Neural progenitor cell (in vitro differentiated cells): Measurements from ENCODE around the gene WNT3A. TPM values are rescaled to one million over a fixed set of nuclear protein-coding genes. Genes with fewer than 3 reads are reported as not detected.
A peak's percentile ranks its signal among the peaks of the same experiment; 100 is the strongest.

Experiments used
- DNase-seq: peaks from one replicate; pipeline ENCODE4 v3.0.0-alpha.2; 2016; ENCODE audit warnings: low spot score
- H2AFZ ChIP-seq: fragments of 200-600 bp; sonication (generic); replicated peaks from 2 replicates; pipeline ENCODE4 v1.6.1; 2016; ENCODE audit warnings: antibody characterized with exemption
- H3F3A ChIP-seq: fragments of 200-600 bp; sonication (generic); 2 replicates; pipeline ENCODE4 v1.6.1; 2016; ENCODE audit warnings: antibody characterized with exemption, low read depth
- H3K27ac ChIP-seq: fragments of 200-600 bp; sonication (generic); 2 replicates; pipeline ENCODE4 v1.5.1; 2016; ENCODE audit warnings: mild to moderate bottlenecking
- H3K27me3 ChIP-seq: fragments of 200-600 bp; sonication (generic); 2 replicates; pipeline ENCODE4 v1.6.1; 2016; ENCODE audit warnings: mild to moderate bottlenecking, moderate library complexity
- H3K36me3 ChIP-seq: fragments of 200-600 bp; sonication (generic); 2 replicates; pipeline ENCODE4 v1.5.1; 2016
- H3K4me1 ChIP-seq: fragments of 200-600 bp; sonication (generic); 2 replicates; pipeline ENCODE4 v1.6.1; 2016; ENCODE audit warnings: mixed run types
- H3K4me2 ChIP-seq: fragments of 200-600 bp; sonication (generic); 2 replicates; pipeline ENCODE4 v1.6.1; 2016
- H3K4me3 ChIP-seq: fragments of 200-600 bp; sonication (generic); 2 replicates; pipeline ENCODE4 v1.5.1; 2016
- H3K79me2 ChIP-seq: fragments of 200-600 bp; sonication (generic); 2 replicates; pipeline ENCODE4 v1.6.1; 2016; ENCODE audit warnings: low read depth
- H3K9ac ChIP-seq: fragments of 200-600 bp; sonication (generic); 2 replicates; pipeline ENCODE4 v1.6.1; 2016
- H3K9me3 ChIP-seq: fragments of 200-600 bp; sonication (generic); 2 replicates; pipeline ENCODE4 v1.5.1; 2016; ENCODE audit warnings: low read depth
- H4K20me1 ChIP-seq: fragments of 200-600 bp; sonication (generic); 2 replicates; pipeline ENCODE4 v1.6.1; 2016; ENCODE audit warnings: low read depth
- H3K27ac Mint-ChIP-seq: 3 replicates; pipeline ENCODE4 v1.8.0; 2021; ENCODE audit warnings: mixed read lengths
- H3K27me3 Mint-ChIP-seq: 2 replicates; pipeline ENCODE4 v1.8.0; 2022; ENCODE audit warnings: low read depth, mild to moderate bottlenecking, inconsistent platforms, moderate library complexity, mixed read lengths; ENCODE audit not compliant: insufficient read depth
- H3K36me3 Mint-ChIP-seq: 3 replicates; pipeline ENCODE4 v1.8.0; 2021; ENCODE audit warnings: mixed read lengths
- H3K4me1 Mint-ChIP-seq: 3 replicates; pipeline ENCODE4 v1.8.0; 2021; ENCODE audit warnings: mixed read lengths
- H3K4me3 Mint-ChIP-seq: 3 replicates; pipeline ENCODE4 v1.8.0; 2021; ENCODE audit warnings: mild to moderate bottlenecking, moderate library complexity, mixed read lengths
- H3K9me3 Mint-ChIP-seq: 3 replicates; pipeline ENCODE4 v1.8.0; 2020; ENCODE audit warnings: mixed read lengths
- CTCF ChIP-seq: fragments of 200-600 bp; sonication (generic); IDR thresholded peaks from 2 replicates; pipeline ENCODE4 v1.5.1; 2017; ENCODE audit warnings: antibody characterized with exemption, mild to moderate bottlenecking
- EZH2 ChIP-seq: fragments of 200-600 bp; sonication (generic); IDR thresholded peaks from 2 replicates; pipeline ENCODE4 v1.6.1; 2017; ENCODE audit warnings: antibody characterized with exemption, mild to moderate bottlenecking, moderate library complexity
- EZH2phosphoT487 ChIP-seq: fragments of 200-600 bp; sonication (generic); IDR thresholded peaks from 2 replicates; pipeline ENCODE4 v1.6.1; 2017; ENCODE audit warnings: antibody characterized with exemption
- total RNA-seq: library from RNA; depleted of rRNA; stranded (reverse); fragments of >200 nt; gene quantifications from 2 replicates; pipeline ENCODE4 v1.2.3, GENCODE V29; 2015; ENCODE audit warnings: low replicate concordance

WNT3A gene
- total RNA-seq, 1 donor from 2014 or later: not detected

- no peaks in the 10 kb centered on the region for H3K4me1 ChIP-seq
- Mint-ChIP-seq H3K27ac (no peak overlapping the region), H3K4me3 (no peak overlapping the region), H3K4me1 (peaks cover 35% of the 10 kb centered on the region), H3K27me3 (peaks cover 24% of the 10 kb centered on the region), H3K9me3 (peaks cover 7% of the 10 kb centered on the region), H3K36me3 (peaks cover 19% of the 10 kb centered on the region)
- DNase-seq: no peak
- no peak overlapping the region for H2AFZ ChIP-seq
- H3K9me3 ChIP-seq: no peaks in the 10 kb centered on the region
- TF ChIP-seq CTCF (no peak), EZH2 (no peak), EZH2phosphoT487 (no peak)
- no peak overlapping the region for H3K4me2 ChIP-seq
- no peaks in the 10 kb centered on the region for H3K79me2 ChIP-seq
- H3K27me3 ChIP-seq: peaks cover 80% of the 10 kb centered on the region
- H4K20me1 ChIP-seq: no peaks in the 10 kb centered on the region
- H3K9ac ChIP-seq: no peak overlapping the region
- no peak overlapping the region for H3K27ac ChIP-seq
- no peak overlapping the region for H3K4me3 ChIP-seq
- no peaks in the 10 kb centered on the region for H3K36me3 ChIP-seq
- H3F3A ChIP-seq: no peaks in the 10 kb centered on the region
Measured at GRCh38 chr1:228047183-228047466, 40.3 kb downstream of the WNT3A start.

- DNase-seq: no peak
- Mint-ChIP-seq H3K36me3 (peaks cover 27% of the 10 kb centered on the region), H3K4me3 (no peak overlapping the region), H3K9me3 (peaks cover 7% of the 10 kb centered on the region), H3K4me1 (peaks cover 35% of the 10 kb centered on the region), H3K27ac (no peak overlapping the region), H3K27me3 (peaks cover 24% of the 10 kb centered on the region)
- H3F3A ChIP-seq: no peaks in the 10 kb centered on the region
- peaks cover 80% of the 10 kb centered on the region for H3K27me3 ChIP-seq
- H3K79me2 ChIP-seq: no peaks in the 10 kb centered on the region
- no peaks in the 10 kb centered on the region for H3K9me3 ChIP-seq
- TF ChIP-seq CTCF: no peak
- no peak for TF ChIP-seq EZH2
- no peak overlapping the region for H3K4me3 ChIP-seq
- H3K9ac ChIP-seq: no peak overlapping the region
- no peaks in the 10 kb centered on the region for H4K20me1 ChIP-seq
- no peaks in the 10 kb centered on the region for H3K4me1 ChIP-seq
- no peak overlapping the region for H3K4me2 ChIP-seq
- no peaks in the 10 kb centered on the region for H3K36me3 ChIP-seq
- H3K27ac ChIP-seq: no peak overlapping the region
- no peak overlapping the region for H2AFZ ChIP-seq
Measured at GRCh38 chr1:228048120-228048519, 41.3 kb downstream of the WNT3A start.

GRCh38 chr1:228048659-228049298 lies 42.0 kb downstream of the WNT3A start:
- H3K9me3 Mint-ChIP-seq: peaks cover 11% of the 10 kb centered on the region
- Histone ChIP-seq H3K4me3 (no peak overlapping the region), H2AFZ (no peak overlapping the region), H3K4me2 (no peak overlapping the region), H3K27me3 (peaks cover 80% of the 10 kb centered on the region), H3K36me3 (no peaks in the 10 kb centered on the region), H3K9ac (no peak overlapping the region), H3K4me1 (no peaks in the 10 kb centered on the region), H3F3A (no peaks in the 10 kb centered on the region), H4K20me1 (no peaks in the 10 kb centered on the region), H3K27ac (no peak overlapping the region), H3K79me2 (no peaks in the 10 kb centered on the region), H3K9me3 (no peaks in the 10 kb centered on the region)
- peaks cover 32% of the 10 kb centered on the region for H3K36me3 Mint-ChIP-seq
- peaks cover 35% of the 10 kb centered on the region for H3K4me1 Mint-ChIP-seq
- no peak for DNase-seq
- peak overlapping the region; percentile 36 for H3K27ac Mint-ChIP-seq
- peaks cover 24% of the 10 kb centered on the region for H3K27me3 Mint-ChIP-seq
- TF ChIP-seq EZH2 (no peak), CTCF (no peak), EZH2phosphoT487 (no peak)
- peak overlapping the region; percentile 23 for H3K4me3 Mint-ChIP-seq
